GM12878 (cell line): ENCODE measurements around the gene NINJ1.

ENCODE experiments used
- CHD1 ChIP-seq: IDR thresholded peaks from 2 replicates; pipeline ENCODE4 v1.6.1; 2012; ENCODE audit warnings: low read depth, low read length, improper control_type of control experiment
- EZH2 ChIP-seq: IDR thresholded peaks from 2 replicates; pipeline ENCODE4 v1.6.1; 2012; ENCODE audit warnings: low read depth, mild to moderate bottlenecking, control low read depth, inconsistent platforms, low read length, borderline replicate concordance; ENCODE audit not compliant: control insufficient read depth
- NFYA ChIP-seq: IDR thresholded peaks from 2 replicates; pipeline ENCODE4 v1.6.1; 2011; ENCODE audit warnings: low read depth, mild to moderate bottlenecking, low read length, improper control_type of control experiment, borderline replicate concordance
- POLR2AphosphoS5 ChIP-seq: IDR thresholded peaks from 2 replicates; pipeline ENCODE4 v1.6.1; 2011; ENCODE audit warnings: mild to moderate bottlenecking, low read length, inconsistent platforms
- RCOR1 ChIP-seq: conservative IDR thresholded peaks from 2 replicates; pipeline ENCODE4 v1.6.1; 2012; ENCODE audit warnings: low read depth, low read length, improper control_type of control experiment
- TCF3 ChIP-seq: IDR thresholded peaks from 2 replicates; pipeline ENCODE4 v1.6.1; 2012; ENCODE audit warnings: low read depth, mild to moderate bottlenecking, low read length, borderline replicate concordance; ENCODE audit not compliant: insufficient read depth
- ZZZ3 ChIP-seq: IDR thresholded peaks from 2 replicates; pipeline ENCODE4 v1.6.1; 2011; ENCODE audit warnings: low read depth; ENCODE audit not compliant: control insufficient read depth, insufficient read length

- TF ChIP-seq RCOR1 (no peak), TCF3 (no peak), ZZZ3 (no peak), EZH2 (no peak), NFYA (no peak), POLR2AphosphoS5 (no peak), CHD1 (no peak)
Measured at GRCh38 chr9:93138171-93138764, 4.2 kb upstream of the NINJ1 start.
